ENCODE measurements around the gene INVS. TPM values are rescaled to one million over a fixed set of nuclear protein-coding genes. Genes with fewer than 3 reads are reported as not detected.

Gene INVS
- total RNA-seq, 3 donors from 2014 or later (not counting 1 experiment from before 2014, with no cell fraction given): 24.5 to 30.6 (median 27.4) TPM

DNA sequence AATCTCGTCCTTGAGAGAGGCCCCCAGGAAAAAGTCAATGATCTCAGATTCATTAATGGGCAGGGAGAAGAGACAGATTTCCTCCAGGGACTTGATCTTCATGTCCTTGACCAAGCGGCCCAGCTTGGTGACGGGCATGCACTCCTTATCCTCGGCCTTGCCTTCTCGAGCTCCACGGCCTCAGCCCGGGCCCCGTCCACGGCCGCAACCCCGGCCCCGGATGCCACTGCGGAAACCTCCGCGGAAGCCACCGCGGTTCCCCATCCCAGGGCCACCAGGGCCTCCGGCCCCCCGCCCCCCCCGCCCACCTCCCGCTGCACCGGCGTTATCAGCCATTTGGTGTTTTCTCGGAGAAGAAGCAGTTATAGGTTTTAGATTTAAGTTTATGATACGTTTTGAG lies 18.3 kb downstream of the INVS start:
- Mint-ChIP-seq H3K36me3 (no peaks in the 10 kb centered on the region), H3K4me3 (no peak overlapping the region), H3K9me3 (no peaks in the 10 kb centered on the region), H3K27ac (no peak overlapping the region), H3K27me3 (ENCODE audit: low read depth in 2 of 2) (no peaks in the 10 kb centered on the region), H3K4me1 (peaks cover 10 to 14% of the 10 kb centered on the region in 2 donors)
- no peak for ATAC-seq
- no peak for DNase-seq
- Histone ChIP-seq H3K9me3 (ENCODE audit: control insufficient read depth, insufficient read depth, low read length) (no peaks in the 10 kb centered on the region), H3K27ac (ENCODE audit: low read length) (no peak overlapping the region), H3K4me3 (ENCODE audit: low read length) (no peak overlapping the region), H3K36me3 (ENCODE audit: control insufficient read depth, insufficient read depth, low read length) (peaks cover 3% of the 10 kb centered on the region), H3K4me1 (ENCODE audit: control insufficient read depth, insufficient read depth, low read length) (no peaks in the 10 kb centered on the region), H3K27me3 (ENCODE audit: control insufficient read depth, insufficient read depth, low read length) (no peaks in the 10 kb centered on the region)
- TF ChIP-seq, protein P1, sequence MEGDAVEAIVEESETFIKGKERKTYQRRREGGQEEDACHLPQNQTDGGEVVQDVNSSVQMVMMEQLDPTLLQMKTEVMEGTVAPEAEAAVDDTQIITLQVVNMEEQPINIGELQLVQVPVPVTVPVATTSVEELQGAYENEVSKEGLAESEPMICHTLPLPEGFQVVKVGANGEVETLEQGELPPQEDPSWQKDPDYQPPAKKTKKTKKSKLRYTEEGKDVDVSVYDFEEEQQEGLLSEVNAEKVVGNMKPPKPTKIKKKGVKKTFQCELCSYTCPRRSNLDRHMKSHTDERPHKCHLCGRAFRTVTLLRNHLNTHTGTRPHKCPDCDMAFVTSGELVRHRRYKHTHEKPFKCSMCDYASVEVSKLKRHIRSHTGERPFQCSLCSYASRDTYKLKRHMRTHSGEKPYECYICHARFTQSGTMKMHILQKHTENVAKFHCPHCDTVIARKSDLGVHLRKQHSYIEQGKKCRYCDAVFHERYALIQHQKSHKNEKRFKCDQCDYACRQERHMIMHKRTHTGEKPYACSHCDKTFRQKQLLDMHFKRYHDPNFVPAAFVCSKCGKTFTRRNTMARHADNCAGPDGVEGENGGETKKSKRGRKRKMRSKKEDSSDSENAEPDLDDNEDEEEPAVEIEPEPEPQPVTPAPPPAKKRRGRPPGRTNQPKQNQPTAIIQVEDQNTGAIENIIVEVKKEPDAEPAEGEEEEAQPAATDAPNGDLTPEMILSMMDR (IDR thresholded peaks at IDR 0.05): no peak
- 97% methylated on average over 23 of the region's 25 CpGs for WGBS (ENCODE audit: insufficient coverage)
- intact Hi-C loops (cut with micrococcal nuclease): no loop called here

DNA sequence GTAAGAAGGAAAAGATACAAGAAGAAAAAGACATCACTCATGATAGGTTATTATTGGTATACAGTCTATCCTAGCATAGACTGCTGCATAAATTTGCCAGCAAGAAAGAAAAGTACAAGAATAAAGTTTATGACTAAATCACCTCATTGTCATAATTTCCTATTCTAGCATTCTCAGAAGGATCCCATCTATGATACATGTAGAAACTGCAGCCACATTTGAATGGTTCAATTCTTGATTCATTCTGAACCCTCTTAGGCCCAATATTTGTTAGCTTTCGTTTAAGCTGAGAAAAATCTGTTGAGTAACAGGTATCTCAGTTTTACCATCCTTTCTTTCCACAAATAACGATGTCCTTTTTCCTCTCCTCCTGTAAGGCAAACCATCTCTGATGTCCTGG lies 21.2 kb downstream of the INVS start:
- H3K36me3 ChIP-seq (ENCODE audit: control insufficient read depth, insufficient read depth, low read length): peaks cover 3% of the 10 kb centered on the region
- H3K9me3 Mint-ChIP-seq: no peaks in the 10 kb centered on the region
- WGBS (ENCODE audit: insufficient coverage): 71% methylated on average over 1 of the region's 2 CpGs

DNA sequence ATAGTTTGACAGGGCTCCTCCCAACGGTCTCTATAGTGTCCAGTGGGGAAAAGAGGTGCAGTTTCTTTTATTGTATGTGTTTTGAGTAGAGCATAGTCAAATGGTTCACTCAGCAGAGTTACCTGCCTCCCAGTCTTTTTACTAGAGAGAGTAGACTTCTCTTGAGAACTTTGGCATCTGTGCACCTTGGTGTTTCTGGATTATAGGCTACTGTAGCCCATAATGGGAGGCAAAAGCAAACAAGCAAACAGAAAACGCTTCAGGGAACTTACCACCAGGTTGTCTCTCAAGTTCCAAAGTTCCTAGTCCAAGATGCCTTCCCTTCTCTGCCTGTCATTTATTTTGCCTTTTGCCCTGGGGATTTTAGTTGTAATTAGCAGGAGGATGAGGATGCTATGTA lies 26.2 kb downstream of the INVS start:
- Mint-ChIP-seq H3K36me3 (peaks cover 11% of the 10 kb centered on the region), H3K4me3 (no peak overlapping the region), H3K27ac (no peak overlapping the region), H3K9me3 (no peaks in the 10 kb centered on the region), H3K4me1 (peaks cover 8 to 14% of the 10 kb centered on the region in 2 donors), H3K27me3 (ENCODE audit: low read depth in 2 of 2) (no peaks in the 10 kb centered on the region)
- no peak for DNase-seq
- Histone ChIP-seq H3K27me3 (ENCODE audit: control insufficient read depth, insufficient read depth, low read length) (no peaks in the 10 kb centered on the region), H3K27ac (ENCODE audit: low read length) (no peak overlapping the region), H3K9me3 (ENCODE audit: control insufficient read depth, insufficient read depth, low read length) (no peaks in the 10 kb centered on the region), H3K4me1 (ENCODE audit: control insufficient read depth, insufficient read depth, low read length) (no peaks in the 10 kb centered on the region), H3K36me3 (ENCODE audit: control insufficient read depth, insufficient read depth, low read length) (peaks cover 18% of the 10 kb centered on the region), H3K4me3 (ENCODE audit: low read length) (no peak overlapping the region)
- WGBS (ENCODE audit: insufficient coverage): 93% methylated on average over 2 of the region's 2 CpGs
- TF ChIP-seq, protein P1 (IDR thresholded peaks at IDR 0.05): no peak
- intact Hi-C loops (cut with micrococcal nuclease): no loop called here
- no peak for ATAC-seq

More for the DNA sequence above, 21.2 kb downstream of the INVS start:
- no peak for DNase-seq
- Histone ChIP-seq H3K9me3 (ENCODE audit: control insufficient read depth, insufficient read depth, low read length) (no peaks in the 10 kb centered on the region), H3K27me3 (ENCODE audit: control insufficient read depth, insufficient read depth, low read length) (no peaks in the 10 kb centered on the region), H3K27ac (ENCODE audit: low read length) (no peak overlapping the region), H3K4me3 (ENCODE audit: low read length) (no peak overlapping the region), H3K4me1 (ENCODE audit: control insufficient read depth, insufficient read depth, low read length) (no peaks in the 10 kb centered on the region)
- Mint-ChIP-seq H3K27ac (peak overlapping the region in 1 of 2 donors; percentile 47), H3K27me3 (ENCODE audit: low read depth in 2 of 2) (no peaks in the 10 kb centered on the region), H3K4me3 (no peak overlapping the region), H3K4me1 (peaks cover 6 to 11% of the 10 kb centered on the region in 2 donors), H3K36me3 (no peaks in the 10 kb centered on the region)
- ATAC-seq: no peak
- intact Hi-C loops (cut with micrococcal nuclease): no loop called here
- TF ChIP-seq, protein P1 (IDR thresholded peaks at IDR 0.05): no peak

DNA sequence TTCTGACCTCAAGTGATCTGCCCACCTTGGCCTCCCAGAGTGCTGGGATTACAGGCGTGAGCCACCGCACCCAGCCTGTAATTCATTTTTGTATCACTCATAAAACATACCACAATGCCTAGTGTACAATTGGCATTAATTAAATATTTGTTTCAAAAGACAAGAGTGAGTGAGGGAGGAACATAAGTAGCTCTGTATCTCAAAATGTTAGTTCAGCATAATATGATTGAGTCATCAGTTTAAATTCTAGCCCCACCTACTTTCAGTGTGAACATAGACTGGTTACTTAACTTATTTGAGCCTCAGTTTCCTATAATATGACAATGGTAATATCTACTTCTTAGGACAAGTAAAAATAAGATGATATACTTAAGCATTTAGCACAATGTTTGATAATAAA lies 26.9 kb downstream of the INVS start:
- peaks cover 8 to 12% of the 10 kb centered on the region in 2 donors for H3K4me1 Mint-ChIP-seq
- intact Hi-C loops (cut with micrococcal nuclease): no loop called here
- no peak for ATAC-seq

More for the DNA sequence above, 26.9 kb downstream of the INVS start:
- no peaks in the 10 kb centered on the region for H3K27me3 ChIP-seq (ENCODE audit: control insufficient read depth, insufficient read depth, low read length)
- no peaks in the 10 kb centered on the region for H3K4me1 ChIP-seq (ENCODE audit: control insufficient read depth, insufficient read depth, low read length)
- TF ChIP-seq, protein P1 (IDR thresholded peaks at IDR 0.05): no peak
- no peaks in the 10 kb centered on the region for H3K9me3 Mint-ChIP-seq
- H3K27ac ChIP-seq (ENCODE audit: low read length): no peak overlapping the region
- peaks cover 20% of the 10 kb centered on the region for H3K36me3 ChIP-seq (ENCODE audit: control insufficient read depth, insufficient read depth, low read length)
- H3K27ac Mint-ChIP-seq: no peak overlapping the region
- no CpG with 5 or more reads among the region's 2 CpGs for WGBS (ENCODE audit: insufficient coverage)
- H3K36me3 Mint-ChIP-seq: peaks cover 11% of the 10 kb centered on the region
- no peak overlapping the region for H3K4me3 Mint-ChIP-seq
- H3K27me3 Mint-ChIP-seq (ENCODE audit: low read depth in 2 of 2): no peaks in the 10 kb centered on the region
- no peak overlapping the region for H3K4me3 ChIP-seq (ENCODE audit: low read length)
- no peak for DNase-seq
- no peaks in the 10 kb centered on the region for H3K9me3 ChIP-seq (ENCODE audit: control insufficient read depth, insufficient read depth, low read length)

Data from natural killer cell (primary cell).